H1 (cell line): ENCODE data around the gene ALKAL2. TPM values are rescaled to one million over a fixed set of nuclear protein-coding genes. Genes with fewer than 3 reads are reported as not detected.

Source experiments
- CTCF ChIA-PET: fragments of 300-600 bp; sonication (Branson Sonifier 250); formaldehyde crosslinking; loops from one replicate; lab custom pipeline; 2021; ENCODE audit not compliant: partially characterized antibody; lab: Charles Lee
- POLR2A ChIA-PET: fragments of 300-600 bp; sonication (Branson Sonifier 250); formaldehyde crosslinking; loops from one replicate; lab custom pipeline; 2021; ENCODE audit warnings: inconsistent platforms; ENCODE audit not compliant: partially characterized antibody; lab: Charles Lee
- DNase-seq, 2 experiments: peaks; one replicate each; pipeline versions ENCODE4 v3.0.0 to v3.0.0-alpha.2; 2010 to 2022; ENCODE audit warnings: low spot score in 2 of 2, low read depth in 1 of 2, mixed read lengths in 1 of 2
- FAIRE-seq: peaks from 2 replicates; lab custom pipeline; 2011; peaks lifted over from hg19 to GRCh38; lab: Jason Lieb, UNC
- H2AFZ ChIP-seq: 2 replicates; pipeline ENCODE4 v1.8.1; 2012; ENCODE audit warnings: low read length, inconsistent platforms
- H2AK5ac ChIP-seq: 2 replicates; pipeline ENCODE4 v1.6.1; 2013; ENCODE audit warnings: low read depth, low read length
- H2BK120ac ChIP-seq: replicated peaks from 2 replicates; pipeline ENCODE3; 2013; ENCODE audit warnings: low read depth, low read length, inconsistent platforms
- H2BK12ac ChIP-seq: 2 replicates; pipeline ENCODE4 v1.6.1; 2013; ENCODE audit warnings: low read depth, low read length
- H2BK15ac ChIP-seq: 2 replicates; pipeline ENCODE4 v1.6.1; 2013; ENCODE audit warnings: low read length
- H2BK20ac ChIP-seq: 2 replicates; pipeline ENCODE4 v1.6.1; 2013; ENCODE audit warnings: low read length
- H2BK5ac ChIP-seq: 2 replicates; pipeline ENCODE4 v1.6.1; 2013; ENCODE audit warnings: low read depth, low read length
- H3K14ac ChIP-seq: 2 replicates; pipeline ENCODE4 v1.6.1; 2013; ENCODE audit warnings: inconsistent platforms; ENCODE audit not compliant: insufficient read length
- H3K18ac ChIP-seq: 2 replicates; pipeline ENCODE4 v1.6.1; 2013; ENCODE audit warnings: low read length; ENCODE audit errors: extremely low read depth
- H3K23ac ChIP-seq: 2 replicates; pipeline ENCODE4 v1.6.1; 2013; ENCODE audit warnings: inconsistent platforms; ENCODE audit not compliant: insufficient read length
- H3K23me2 ChIP-seq: 2 replicates; pipeline ENCODE4 v1.6.1; 2013; ENCODE audit warnings: low read depth, low read length
- H3K27ac ChIP-seq: 2 replicates; pipeline ENCODE4 v1.6.1; 2011; ENCODE audit warnings: low read depth, low read length, inconsistent platforms
- H3K27me3 ChIP-seq, 4 experiments: replicated peaks in 1 of 4; 1 replicate in 1 of 4; 2 replicates in 3 of 4; pipeline versions ENCODE4 v1.6.1 to v1.8.1; 2011 to 2013; ENCODE audit warnings: low read length in 3 of 4, mild to moderate bottlenecking in 3 of 4, inconsistent platforms in 2 of 4, mixed read lengths in 2 of 4, moderate library complexity in 1 of 4; ENCODE audit not compliant: control insufficient read depth in 3 of 4, insufficient read depth in 3 of 4; ENCODE audit errors: extremely low read depth in 1 of 4
- H3K36me3 ChIP-seq, 4 experiments: 2 replicates each; pipeline versions ENCODE4 v1.6.1 to v1.8.1; 2011 to 2013; ENCODE audit warnings: mild to moderate bottlenecking in 4 of 4, low read length in 3 of 4, moderate library complexity in 2 of 4, control low read depth in 1 of 4, inconsistent platforms in 1 of 4; ENCODE audit not compliant: insufficient read depth in 4 of 4, control insufficient read depth in 2 of 4
- H3K4ac ChIP-seq: replicated peaks from 2 replicates; pipeline ENCODE3; 2013; ENCODE audit warnings: low read length, low read depth, mixed read lengths, inconsistent platforms; ENCODE audit not compliant: insufficient read length
- H3K4me1 ChIP-seq, 4 experiments: replicated peaks in 1 of 4; 1 replicate in 1 of 4; 2 replicates in 3 of 4; pipeline versions ENCODE4 v1.6.1 to v1.8.1; 2011 to 2013; ENCODE audit warnings: low read length in 3 of 4, inconsistent platforms in 2 of 4, mixed read lengths in 1 of 4; ENCODE audit not compliant: insufficient read depth in 4 of 4, control insufficient read depth in 3 of 4
- H3K4me2 ChIP-seq, 2 experiments: 2 replicates each; pipeline versions ENCODE4 v1.6.1 to v1.8.1; 2011 to 2013; ENCODE audit warnings: low read depth in 2 of 2, low read length in 2 of 2, control low read depth in 1 of 2, inconsistent platforms in 1 of 2, mild to moderate bottlenecking in 1 of 2; ENCODE audit not compliant: insufficient read depth in 1 of 2
- H3K4me3 ChIP-seq, 4 experiments: fragments of 200-600, 300-600 bp in 1 of 4; sonication (generic), shearing (Covaris generic), sonication (Bioruptor Twin) in 1 of 4; 2 replicates each; pipeline versions ENCODE4 v1.5.1 to v1.8.1; 2011 to 2016; ENCODE audit warnings: low read length in 4 of 4, low read depth in 3 of 4, control low read depth in 2 of 4, inconsistent platforms in 2 of 4, mild to moderate bottlenecking in 2 of 4, mixed read lengths in 1 of 4, moderate library complexity in 1 of 4; ENCODE audit not compliant: insufficient read depth in 2 of 4; ENCODE audit errors: extremely low read depth in 1 of 4
- H3K56ac ChIP-seq: replicated peaks from 2 replicates; pipeline ENCODE3; 2013; ENCODE audit warnings: low read depth, mild to moderate bottlenecking, mixed read lengths, low read length, inconsistent platforms; ENCODE audit not compliant: insufficient read length
- H3K79me1 ChIP-seq: 2 replicates; pipeline ENCODE4 v1.6.1; 2013; ENCODE audit warnings: low read depth, low read length, control low read depth
- H3K79me2 ChIP-seq, 2 experiments: 2 replicates each; pipeline versions ENCODE4 v1.6.1 to v1.8.1; 2012 to 2013; ENCODE audit warnings: low read length in 2 of 2, mild to moderate bottlenecking in 2 of 2, inconsistent platforms in 1 of 2; ENCODE audit not compliant: insufficient read depth in 2 of 2, control insufficient read depth in 1 of 2
- H3K9ac ChIP-seq, 4 experiments: replicated peaks in 1 of 4; 1 replicate in 1 of 4; 2 replicates in 3 of 4; pipeline versions ENCODE4 v1.6.1 to v1.8.1; 2011 to 2013; ENCODE audit warnings: low read depth in 3 of 4, low read length in 3 of 4, control low read depth in 2 of 4, mild to moderate bottlenecking in 2 of 4, moderate library complexity in 2 of 4, inconsistent platforms in 1 of 4; ENCODE audit errors: extremely low read depth in 1 of 4
- H3K9me3 ChIP-seq, 2 experiments: 2 replicates each; pipeline versions ENCODE4 v1.6.1 to v1.8.1; 2012 to 2013; ENCODE audit warnings: mild to moderate bottlenecking in 2 of 2, moderate library complexity in 2 of 2, control low read depth in 1 of 2, inconsistent platforms in 1 of 2, low read depth in 1 of 2, low read length in 1 of 2, mixed read lengths in 1 of 2; ENCODE audit not compliant: insufficient read depth in 2 of 2
- H4K20me1 ChIP-seq, 2 experiments: replicated peaks in 1 of 2; 2 replicates each; pipeline versions ENCODE3 to v1.8.1; 2011 to 2013; ENCODE audit warnings: inconsistent platforms in 2 of 2, low read length in 2 of 2, mild to moderate bottlenecking in 1 of 2; ENCODE audit not compliant: insufficient read depth in 2 of 2, control insufficient read depth in 1 of 2
- H4K5ac ChIP-seq: 2 replicates; pipeline ENCODE4 v1.6.1; 2013; ENCODE audit warnings: low read length, low read depth, mixed read lengths, inconsistent platforms; ENCODE audit not compliant: insufficient read length
- H4K8ac ChIP-seq: 2 replicates; pipeline ENCODE4 v1.8.0; 2013; ENCODE audit warnings: mild to moderate bottlenecking, moderate library complexity, low read length, inconsistent platforms; ENCODE audit not compliant: insufficient read depth; ENCODE audit errors: extremely low read depth
- H4K91ac ChIP-seq: replicated peaks from 2 replicates; pipeline ENCODE3; 2013; ENCODE audit warnings: low read length, mixed read lengths, inconsistent platforms; ENCODE audit not compliant: insufficient read length
- BRCA1 ChIP-seq: IDR thresholded peaks from 2 replicates; pipeline ENCODE4 v1.6.1; 2012; ENCODE audit warnings: low read depth, low read length, improper control_type of control experiment
- CEBPB ChIP-seq: IDR thresholded peaks from 2 replicates; pipeline ENCODE4 v1.6.1; 2012; ENCODE audit warnings: low read depth, low read length
- CTBP2 ChIP-seq: IDR thresholded peaks from 2 replicates; pipeline ENCODE4 v1.7.0; 2011; ENCODE audit warnings: borderline replicate concordance, mild to moderate bottlenecking, moderate library complexity, mixed read lengths, low read length; ENCODE audit not compliant: insufficient read depth, insufficient read length
- GABPA ChIP-seq: IDR thresholded peaks from 2 replicates; pipeline ENCODE4 v1.6.1; 2011; ENCODE audit warnings: mild to moderate bottlenecking, low read length, moderate library complexity, borderline replicate concordance; ENCODE audit not compliant: insufficient read depth
- KDM1A ChIP-seq: fragments of 200-600, 300-600 bp; sonication (generic); IDR thresholded peaks from 2 replicates; pipeline ENCODE4 v1.7.1; 2016; ENCODE audit warnings: mild to moderate bottlenecking, low read length, borderline replicate concordance
- KDM4A ChIP-seq: IDR thresholded peaks from one replicate; pipeline ENCODE4 v1.7.1; 2012; ENCODE audit warnings: low read depth, mild to moderate bottlenecking, moderate library complexity, low read length, inconsistent platforms; ENCODE audit not compliant: severe bottlenecking
- POLR2AphosphoS5 ChIP-seq: IDR thresholded peaks from 2 replicates; pipeline ENCODE4 v1.6.1; 2011; ENCODE audit warnings: low read depth, low read length
- RBBP5 ChIP-seq: IDR thresholded peaks from 2 replicates; pipeline ENCODE4 v1.7.1; 2012; ENCODE audit warnings: low read depth, mild to moderate bottlenecking, inconsistent platforms, low read length, moderate library complexity, borderline replicate concordance
- SP1 ChIP-seq: IDR thresholded peaks from 2 replicates; pipeline ENCODE4 v1.6.1; 2011; ENCODE audit warnings: low read depth, low read length
- SUZ12 ChIP-seq: fragments of 200-600 bp; sonication (generic); IDR thresholded peaks from 2 replicates; pipeline ENCODE4 v1.6.1; 2012; ENCODE audit warnings: mild to moderate bottlenecking, inconsistent platforms, low read length, moderate library complexity, mixed read lengths
- ZNF274 ChIP-seq: IDR thresholded peaks from 2 replicates; pipeline ENCODE4 v1.7.0; 2012; ENCODE audit warnings: low read length, borderline replicate concordance; ENCODE audit errors: extremely low read depth
- WGBS, 2 experiments: shearing (Covaris generic) in 1 of 2; methylation state at CpG; one replicate each; pipeline versions ENCODE4 v1.1.6 to v1.1.7; 2013 to 2015; ENCODE audit warnings: low lambda C conversion rate in 2 of 2, mixed read lengths in 2 of 2, inconsistent platforms in 1 of 2, low coverage in 1 of 2, missing lambda C conversion rate in 1 of 2; ENCODE audit not compliant: insufficient replicate concordance in 2 of 2, insufficient coverage in 1 of 2, insufficient read length in 1 of 2; ENCODE audit errors: extremely low coverage in 1 of 2, missing lambda C conversion rate in 1 of 2; 5-methylcytosine and 5-hydroxymethylcytosine counted together
- polyA plus RNA-seq, 7 experiments: library from polyadenylated mRNA; depleted of rRNA in 3 of 7; stranded (reverse) in 5 of 7; unstranded in 2 of 7; fragments of >200 nt in 5 of 7; fragments of 200-250 nt in 2 of 7; gene quantifications; 1 replicate in 5 of 7; 2 replicates in 1 of 7; 4 replicates in 1 of 7; pipeline versions ENCODE4 v1.2.1 to v1.2.3, GENCODE V29; 2011 to 2013; ENCODE audit warnings: missing spikeins in 2 of 7, mixed read lengths in 2 of 7
- total RNA-seq: library from RNA; stranded (reverse); fragmentation: NEBNext Ultra II Directional; extraction: Animal tissue kit (Norgen Biotek cat#: 25700); gene quantifications from 2 replicates; pipeline ENCODE4 v1.2.1, GENCODE V29; 2021

The ALKAL2 gene
- total and polyA plus RNA-seq, 2 of the 8 experiments (the other 6 are each of a cell fraction or from before 2014, with no cell fraction given) = 4.6 to 11.5 TPM

DNA sequence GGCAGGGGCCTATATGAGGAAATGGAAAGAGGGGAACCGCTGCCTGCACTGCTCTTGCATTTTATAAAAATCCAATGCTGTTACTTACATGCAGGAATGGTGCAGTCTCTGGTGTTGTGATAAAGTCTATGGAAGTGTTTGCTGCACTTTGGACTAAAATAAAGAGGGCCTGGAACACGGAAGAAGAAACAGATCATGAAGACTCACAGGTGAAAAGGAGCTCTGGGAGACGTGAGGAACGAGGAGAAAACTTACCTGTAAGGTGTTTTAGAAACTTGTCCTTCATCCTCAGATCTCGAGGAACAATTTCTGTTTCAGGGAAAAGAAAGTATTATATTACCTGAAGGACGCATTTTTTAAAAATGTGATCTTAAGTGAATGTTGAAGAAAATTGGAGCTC is 1.9 kb downstream of the ALKAL2 start:
- Histone ChIP-seq H4K5ac (no peak overlapping the region), H3K36me3 (peaks cover 0 to 15% (median 5%) of the 10 kb centered on the region in 4 experiments; a peak in 4 of 8 replicates), H3K79me2 (no peaks in the 10 kb centered on the region), H3K27ac (no peak overlapping the region), H3K27me3 (peaks cover 9 to 47% (median 32%) of the 10 kb centered on the region in 4 experiments), H3K79me1 (no peaks in the 10 kb centered on the region), H2BK20ac (no peak overlapping the region), H2BK5ac (no peak overlapping the region; the same call in 1 of the 2 replicates), H2AFZ (no peak overlapping the region), H3K4ac (no peak overlapping the region), H3K56ac (no peak overlapping the region), H2BK120ac (no peak overlapping the region), H3K23ac (no peak overlapping the region), H2AK5ac (no peak overlapping the region; the same call in 1 of the 2 replicates), H2BK12ac (peak overlapping the region; percentile 70; the same call in 1 of the 2 replicates), H4K91ac (no peak overlapping the region), H3K4me3 (peak overlapping the region in 1 of 4 experiments; percentile 70; a peak in 1 of 8 replicates), H4K20me1 (peaks cover 2 to 10% of the 10 kb centered on the region in 2 experiments), H4K8ac (no peak overlapping the region), H3K4me2 (peak overlapping the region; percentile 38 to 85; a peak in 2 of 4 replicates), H2BK15ac (no peak overlapping the region), H3K9ac (no peak overlapping the region), H3K14ac (no peak overlapping the region), H3K23me2 (peaks cover 8% of the 10 kb centered on the region; the same call in 1 of the 2 replicates), H3K9me3 (no peaks in the 10 kb centered on the region), H3K18ac (no peak overlapping the region), H3K4me1 (peaks cover 6 to 29% (median 20%) of the 10 kb centered on the region in 4 experiments)
- no peak for FAIRE-seq
- POLR2A ChIA-PET = interaction anchor here (0.5 to 2.1 kb wide), 6 partner anchors 10 to 781 kb away, joined by 3 to 6 read pairs (median 4); no protein-coding TSS in a partner anchor
- 67% methylated on average over 6 of the region's 6 CpGs; no CpG with 5 or more reads in 1 of the 2 experiments for WGBS, 2 experiments
- no peak for DNase-seq
- CTCF ChIA-PET = interaction anchor here (1.1 to 5.1 kb wide), 3 partner anchors 13 to 267 kb away, joined by 3 to 28 read pairs (median 4); no protein-coding TSS in a partner anchor
- TF ChIP-seq GABPA (no peak), SUZ12 (no peak), RBBP5 (no peak), SP1 (no peak), POLR2AphosphoS5 (no peak), CEBPB (no peak), ZNF274 (no peak), KDM4A (no peak), BRCA1 (no peak), CTBP2 (no peak), KDM1A (no peak)
